K562 treated with DMSO at 1 percent for 24 hours (cell line): ENCODE results near the gene NLGN2. TPM values are rescaled to one million over a fixed set of nuclear protein-coding genes. Genes with fewer than 3 reads are reported as not detected.

Source experiments
- total RNA-seq: library from RNA; unstranded; fragments of 300-600 nt; gene quantifications from 2 replicates; pipeline ENCODE4 v1.2.3, GENCODE V29; 2022; ENCODE audit warnings: low read depth; ENCODE audit not compliant: insufficient read depth

The NLGN2 gene
- 14.2 and 14.9 TPM in 2 replicates for total RNA-seq

GRCh38 chr17:7407485-7408251, at the start of gene NLGN2:
TSS of gene NLGN2 (plus strand) at chr17:7407845. CDS start at chr17:7408256, 411 bp downstream.

DNA sequence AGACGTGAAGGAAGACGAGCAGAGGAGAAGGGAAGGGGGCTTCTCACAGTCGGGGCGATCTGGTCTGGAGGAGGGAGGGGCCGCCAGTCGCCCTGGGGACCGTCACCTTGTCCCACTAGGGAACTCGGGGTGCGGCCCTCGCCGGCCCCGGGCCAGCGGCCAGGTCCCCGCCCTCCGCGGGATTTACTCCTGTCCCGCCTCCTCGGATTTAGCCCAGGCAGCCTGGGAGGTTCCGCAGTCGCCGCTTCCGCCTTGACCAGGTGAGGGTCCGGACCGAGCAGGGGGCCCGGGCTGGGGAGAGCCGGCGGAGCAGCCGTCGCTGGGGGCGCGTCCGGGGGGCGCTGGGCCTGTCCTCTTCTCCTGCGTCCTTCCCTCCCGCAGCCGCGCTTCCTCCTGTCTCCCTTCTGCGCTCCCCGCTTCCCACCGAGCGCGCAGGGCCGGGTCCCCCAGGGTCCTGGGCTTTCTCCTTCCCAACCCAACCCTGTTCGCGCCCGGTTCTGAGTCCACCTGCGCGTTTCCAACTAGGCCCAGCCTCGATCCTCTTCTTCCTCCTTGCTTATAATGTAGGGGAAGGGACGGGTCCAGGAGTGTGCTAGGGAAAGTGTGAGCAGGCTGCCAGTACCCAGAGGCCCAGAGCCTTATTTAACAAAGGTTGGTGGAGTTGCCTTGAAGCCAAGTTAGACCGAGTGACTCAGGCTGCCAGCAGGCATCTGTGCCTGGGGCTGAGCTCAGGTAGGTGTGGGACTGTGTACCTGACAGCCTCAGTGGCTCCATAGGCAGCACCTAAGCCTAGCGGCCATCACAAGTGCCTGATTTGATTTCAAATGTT, 26.6 kb upstream of the NLGN2 start, which contains the start of gene TNK1:
Gene TNK1 (plus strand): TSS at position 235 of the 829 bp plus-strand sequence. CDS start 1,838 bp downstream, outside the sequence.

GRCh38 chr17:7394452-7395191, 13.0 kb upstream of the NLGN2 start, which contains the start of gene PLSCR3:
TSS of gene PLSCR3 (minus strand) at chr17:7394525. CDS start at chr17:7394110, 415 bp downstream.

DNA sequence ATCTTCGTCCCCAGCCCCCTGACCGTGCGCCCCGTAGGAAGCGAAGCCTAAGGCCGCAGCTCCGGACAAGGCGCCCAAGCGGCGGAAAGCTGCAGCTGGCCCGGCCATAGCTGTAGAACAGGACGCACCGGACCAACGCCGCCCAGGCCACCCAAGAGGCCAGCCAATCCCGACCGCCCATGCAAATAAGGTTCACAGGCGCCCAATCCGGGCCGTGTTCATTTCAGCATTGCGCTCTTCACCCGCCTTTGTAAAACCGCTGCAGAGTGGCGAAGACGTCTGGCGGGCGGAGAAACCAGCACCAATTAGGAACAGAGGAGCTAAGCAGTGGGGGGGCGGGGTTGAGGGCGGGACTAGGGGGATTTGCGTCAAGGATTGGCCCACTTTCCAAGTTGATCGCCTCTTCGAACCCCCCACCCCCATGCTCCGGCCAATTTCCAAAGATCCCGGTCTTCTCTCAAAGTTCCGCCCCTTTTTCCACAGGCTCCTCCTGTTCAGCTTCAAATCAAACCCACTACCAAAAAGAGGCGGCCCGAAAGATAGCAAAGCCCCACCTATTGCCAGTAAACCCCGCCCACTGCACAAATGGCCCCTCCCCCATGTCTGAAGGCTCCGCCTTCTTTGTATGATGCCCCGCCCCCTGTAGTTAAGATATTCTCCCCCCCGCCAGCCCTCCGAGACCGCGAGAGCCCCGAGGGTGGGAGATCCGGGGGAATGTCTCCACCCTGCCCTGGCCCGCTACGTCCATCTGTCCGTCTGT, 3.5 kb upstream of the NLGN2 start, which contains the start of gene TMEM256:
Gene TMEM256 (minus strand): TSS at position 121 of the 760 bp plus-strand sequence. CDS start 13 bp downstream, at position 108.

GRCh38 chr17:7419819-7420610, 12.4 kb downstream of the NLGN2 start, which contains the start of gene SPEM1:
TSS of gene SPEM1 (plus strand) at chr17:7420324. CDS start at chr17:7420385, 61 bp downstream.

DNA sequence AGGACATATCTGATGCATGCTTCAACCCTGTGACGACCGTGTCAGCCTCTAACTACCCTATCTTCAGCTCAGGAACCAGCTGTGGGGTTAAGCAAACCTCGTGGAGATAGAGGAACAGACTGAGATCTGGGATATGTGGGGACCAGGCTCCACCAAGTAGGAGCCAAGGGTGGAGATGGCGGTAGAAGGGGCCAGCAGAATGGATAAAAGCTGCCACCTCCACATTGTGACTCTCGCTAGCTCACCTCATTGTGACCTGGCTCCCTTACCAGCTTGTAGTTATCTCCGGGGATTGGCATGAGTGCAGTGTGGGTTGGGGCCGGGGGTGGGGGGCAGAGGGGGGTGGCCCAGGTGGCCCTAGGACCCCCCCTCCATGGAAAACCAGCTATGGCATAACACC, 17.7 kb downstream of the NLGN2 start, which contains the start of gene SPEM2:
Gene SPEM2 (plus strand): TSS at position 301 of the 400 bp plus-strand sequence. CDS start 73 bp downstream, at position 374.

GRCh38 chr17:7428557-7428956, 20.9 kb downstream of the NLGN2 start, which contains the start of gene SPEM3:
TSS of gene SPEM3 (plus strand) at chr17:7428857. CDS start at chr17:7428903, 46 bp downstream.

DNA sequence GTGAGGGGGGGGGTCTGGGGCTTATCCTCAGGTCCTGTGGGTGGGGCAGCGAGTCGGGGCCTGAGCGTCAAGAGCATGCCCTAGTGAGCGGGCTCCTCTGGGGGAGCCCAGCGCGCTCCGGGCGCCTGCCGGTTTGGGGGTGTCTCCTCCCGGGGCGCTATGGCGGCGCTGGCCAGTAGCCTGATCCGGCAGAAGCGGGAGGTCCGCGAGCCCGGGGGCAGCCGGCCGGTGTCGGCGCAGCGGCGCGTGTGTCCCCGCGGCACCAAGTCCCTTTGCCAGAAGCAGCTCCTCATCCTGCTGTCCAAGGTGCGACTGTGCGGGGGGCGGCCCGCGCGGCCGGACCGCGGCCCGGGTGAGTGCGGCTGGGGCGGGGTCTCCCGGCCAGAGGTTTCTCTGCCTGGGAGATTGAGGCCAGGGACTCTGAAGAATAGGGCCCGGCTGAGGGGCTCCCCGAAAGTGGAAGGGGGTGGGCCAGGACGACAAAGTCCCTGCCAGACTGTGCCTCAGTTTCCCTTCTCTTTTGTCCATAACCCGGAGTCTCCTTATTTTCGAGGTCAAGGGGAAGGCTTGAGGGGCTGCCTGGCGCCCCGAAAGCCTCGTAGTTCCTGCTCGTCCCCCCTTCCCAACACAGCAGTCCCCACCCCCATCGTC, 31.9 kb downstream of the NLGN2 start, which contains the start of gene FGF11:
Gene FGF11 (plus strand): TSS at position 51 of the 651 bp plus-strand sequence. CDS start 109 bp downstream, at position 160.

DNA sequence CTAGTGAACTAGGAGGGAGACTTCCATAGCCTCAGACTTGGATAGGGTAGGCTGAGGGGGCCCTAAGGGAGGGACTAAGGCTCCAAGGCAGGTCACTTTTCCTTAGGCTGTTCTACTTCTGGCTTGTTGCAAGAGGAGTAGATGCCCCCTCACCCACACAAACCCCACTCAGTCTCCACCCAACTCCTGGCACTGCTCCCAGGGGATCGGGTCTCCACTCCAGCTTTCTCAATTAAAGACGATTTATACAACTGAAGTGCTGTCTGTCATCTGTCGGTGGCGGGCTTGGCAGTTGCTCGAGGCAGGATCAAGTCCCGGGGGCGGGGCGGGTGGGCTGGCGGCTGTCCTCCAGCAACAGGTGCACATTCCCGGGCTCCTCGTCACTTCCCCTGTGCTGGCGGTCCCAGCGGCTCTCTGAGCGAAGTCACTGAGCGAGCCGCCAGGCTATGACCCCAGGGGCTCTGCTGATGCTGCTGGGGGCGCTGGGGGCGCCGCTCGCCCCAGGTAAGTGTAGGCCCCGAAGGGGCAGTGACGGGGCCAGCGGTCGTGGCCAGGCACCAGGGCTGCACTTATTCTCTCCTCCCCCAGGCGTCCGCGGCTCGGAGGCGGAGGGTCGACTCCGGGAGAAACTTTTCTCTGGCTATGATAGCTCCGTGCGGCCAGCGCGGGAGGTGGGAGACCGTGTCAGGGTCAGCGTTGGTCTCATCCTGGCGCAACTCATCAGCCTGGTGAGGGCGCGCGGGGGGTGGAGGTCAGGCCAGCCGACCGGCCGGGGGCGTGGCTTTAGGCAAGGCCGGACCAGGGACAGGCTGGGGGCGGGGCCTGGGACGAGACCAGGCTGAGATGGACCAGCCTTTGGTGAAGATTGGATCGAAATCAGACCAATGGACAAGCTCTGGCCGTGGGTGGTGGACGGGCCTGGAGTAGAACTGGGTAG, 37.3 kb downstream of the NLGN2 start, which contains the start of gene CHRNB1:
Gene CHRNB1 (plus strand): TSS at position 380 of the 937 bp plus-strand sequence. CDS start 67 bp downstream, at position 447.

Other genes with a start within 250 kb of the NLGN2 start
- 1.4 and 2.5 TPM in 2 replicates for gene ASGR1, start 228.5 kb upstream of the NLGN2 start, total RNA-seq
- gene DLG4, start 188.0 kb upstream of the NLGN2 start, total RNA-seq = 3.2 and 3.6 TPM in 2 replicates
- 252 and 266 TPM in 2 replicates for gene ACADVL, start 187.9 kb upstream of the NLGN2 start, total RNA-seq
- gene DVL2, start 173.3 kb upstream of the NLGN2 start, total RNA-seq = 55.4 and 59.5 TPM in 2 replicates
- 26.9 and 30.4 TPM in 2 replicates for gene PHF23, start 168.4 kb upstream of the NLGN2 start, total RNA-seq
- 267 and 288 TPM in 2 replicates for gene GABARAP, start 165.4 kb upstream of the NLGN2 start, total RNA-seq
- gene CTDNEP1, start 156.1 kb upstream of the NLGN2 start, total RNA-seq = 70.4 and 74.9 TPM in 2 replicates
- gene ELP5, start 155.6 kb upstream of the NLGN2 start, total RNA-seq = 54.3 and 56.3 TPM in 2 replicates
- 19.6 and 20.2 TPM in 2 replicates for gene CLDN7, start 145.4 kb upstream of the NLGN2 start, total RNA-seq
- 0.39 and 0.63 TPM in 2 replicates for gene SLC2A4, start 126.1 kb upstream of the NLGN2 start, total RNA-seq
- gene YBX2, start 113.2 kb upstream of the NLGN2 start, total RNA-seq = not detected in 2 replicates
- 333 and 343 TPM in 2 replicates for gene EIF5A, start 100.2 kb upstream of the NLGN2 start, total RNA-seq
- gene GPS2, start 92.5 kb upstream of the NLGN2 start, total RNA-seq = 64.3 and 71.2 TPM in 2 replicates
- gene NEURL4, start 78.5 kb upstream of the NLGN2 start, total RNA-seq = 15.7 and 18.8 TPM in 2 replicates
- 2.6 and 6.1 TPM in 2 replicates for gene ACAP1, start 71.3 kb upstream of the NLGN2 start, total RNA-seq
- gene KCTD11, start 55.7 kb upstream of the NLGN2 start, total RNA-seq = 7.3 and 8.6 TPM in 2 replicates
- gene TMEM95, start 52.7 kb upstream of the NLGN2 start, total RNA-seq = not detected in 2 replicates
- gene TNK1, start 26.8 kb upstream of the NLGN2 start, total RNA-seq = 7.3 and 8.8 TPM in 2 replicates
- gene PLSCR3, start 13.3 kb upstream of the NLGN2 start, total RNA-seq = 11.9 and 13.9 TPM in 2 replicates
- 67.8 and 69.3 TPM in 2 replicates for gene TMEM256, start 3.7 kb upstream of the NLGN2 start, total RNA-seq
- not detected in 2 replicates for gene SPEM1, start 12.5 kb downstream of the NLGN2 start, total RNA-seq
- gene SPEM2, start 17.8 kb downstream of the NLGN2 start, total RNA-seq = not detected in 2 replicates
- not detected in 2 replicates for gene SPEM3, start 21.0 kb downstream of the NLGN2 start, total RNA-seq
- gene TMEM102, start 27.6 kb downstream of the NLGN2 start, total RNA-seq = 14.7 and 16.9 TPM in 2 replicates
- 6.3 and 7.5 TPM in 2 replicates for gene FGF11, start 31.7 kb downstream of the NLGN2 start, total RNA-seq
- gene CHRNB1, start 37.2 kb downstream of the NLGN2 start, total RNA-seq = 12.6 and 14.0 TPM in 2 replicates
- gene ZBTB4, start 71.8 kb downstream of the NLGN2 start, total RNA-seq = 5.5 and 5.6 TPM in 2 replicates
- not detected in 2 replicates for gene SLC35G6, start 73.6 kb downstream of the NLGN2 start, total RNA-seq
- gene POLR2A, start 76.5 kb downstream of the NLGN2 start, total RNA-seq = 81.8 and 97.0 TPM in 2 replicates
- 0.58 and 1.4 TPM in 2 replicates for gene TNFSF12, start 141.2 kb downstream of the NLGN2 start, total RNA-seq
- 1.5 and 2.0 TPM in 2 replicates for gene TNFSF13, start 150.9 kb downstream of the NLGN2 start, total RNA-seq
- gene SENP3, start 154.1 kb downstream of the NLGN2 start, total RNA-seq = 42.9 and 47.5 TPM in 2 replicates
- gene CD68, start 171.8 kb downstream of the NLGN2 start, total RNA-seq = 31.3 and 38.5 TPM in 2 replicates
- 81.0 and 84.2 TPM in 2 replicates for gene MPDU1, start 176.0 kb downstream of the NLGN2 start, total RNA-seq
- gene SOX15, start 182.2 kb downstream of the NLGN2 start, total RNA-seq = 3.9 and 4.4 TPM in 2 replicates
- gene FXR2, start 207.1 kb downstream of the NLGN2 start, total RNA-seq = 71.8 and 73.7 TPM in 2 replicates
- gene SAT2, start 220.0 kb downstream of the NLGN2 start, total RNA-seq = 62.8 TPM in 2 replicates
- gene SHBG, start 222.3 kb downstream of the NLGN2 start, total RNA-seq = 0.68 and 0.93 TPM in 2 replicates
- gene ATP1B2, start 243.1 kb downstream of the NLGN2 start, total RNA-seq = 4.5 and 5.6 TPM in 2 replicates